ENCODE measurements around the gene ASPG.

Gene ASPG

GRCh38 chr14:104085032-104085888 is at the start of gene ASPG:
Gene ASPG, plus strand, starts transcription at chr14:104085700. Its CDS starts 71 bp downstream, at chr14:104085771.
- DNase-seq = no peak

- no peak for DNase-seq
Observed at GRCh38 chr14:104036212-104036611, 49.3 kb upstream of the ASPG start.

GRCh38 chr14:104037074-104037473 is 48.4 kb upstream of the ASPG start:
- DNase-seq = no peak

DNA sequence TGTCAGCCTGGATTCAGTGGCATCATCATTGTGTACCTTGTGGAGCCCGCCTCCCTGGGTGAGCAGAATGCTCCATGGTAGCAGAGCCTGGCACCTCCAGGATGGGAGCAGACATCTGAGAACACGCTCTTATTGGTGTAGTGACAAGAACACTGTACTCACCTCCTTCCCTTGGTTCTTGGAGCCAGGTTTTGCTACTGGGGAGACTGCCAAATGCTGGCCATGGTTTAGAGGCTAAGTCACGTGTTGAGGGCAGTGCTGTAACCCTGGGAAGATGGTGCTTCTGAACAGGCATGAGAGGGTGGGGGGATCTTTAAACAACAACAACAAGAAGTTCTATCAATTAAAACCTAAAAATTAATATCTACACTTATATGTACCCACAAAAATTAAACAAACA is 47.6 kb upstream of the ASPG start:
- no peak for DNase-seq

DNA sequence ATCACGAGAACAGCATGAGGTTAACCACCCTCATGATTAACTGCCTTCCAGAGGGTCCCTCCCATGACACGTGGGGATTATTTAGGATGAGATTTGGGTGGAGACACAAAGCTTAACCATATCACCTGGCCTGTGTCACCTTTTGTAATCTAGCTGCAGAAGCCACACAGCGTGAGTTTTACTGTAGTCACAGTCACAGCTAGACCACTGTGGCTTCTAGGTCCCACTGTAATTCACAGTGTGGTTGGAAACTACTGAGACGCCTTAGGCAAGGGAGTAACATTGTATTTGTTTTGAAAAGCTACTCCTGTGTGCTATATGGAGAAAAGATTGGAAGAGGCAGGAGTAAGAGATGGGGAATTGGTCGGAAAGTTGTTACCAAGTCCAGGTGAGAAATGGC is 46.3 kb upstream of the ASPG start:
- DNase-seq = no peak

DNA sequence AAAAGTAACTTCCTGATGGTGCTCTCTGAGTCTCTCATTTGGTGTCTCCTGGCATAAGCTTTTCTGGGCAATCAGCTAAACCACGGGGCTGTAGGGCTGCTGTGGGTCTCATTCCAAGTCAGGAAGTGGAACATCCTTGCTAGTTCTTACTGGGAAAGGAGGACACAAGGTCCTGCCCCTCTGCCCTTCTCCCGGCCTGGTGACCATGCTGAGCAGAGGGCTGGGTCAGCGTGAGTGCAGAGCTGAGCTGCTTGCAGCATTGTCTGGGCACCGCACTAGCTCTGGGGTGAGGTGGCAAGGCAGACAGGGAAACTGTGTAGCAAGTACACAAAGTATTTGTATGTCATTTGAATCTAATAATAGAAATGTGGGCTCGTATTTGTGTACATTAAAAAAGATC is 45.0 kb upstream of the ASPG start:
- DNase-seq = no peak

DNA sequence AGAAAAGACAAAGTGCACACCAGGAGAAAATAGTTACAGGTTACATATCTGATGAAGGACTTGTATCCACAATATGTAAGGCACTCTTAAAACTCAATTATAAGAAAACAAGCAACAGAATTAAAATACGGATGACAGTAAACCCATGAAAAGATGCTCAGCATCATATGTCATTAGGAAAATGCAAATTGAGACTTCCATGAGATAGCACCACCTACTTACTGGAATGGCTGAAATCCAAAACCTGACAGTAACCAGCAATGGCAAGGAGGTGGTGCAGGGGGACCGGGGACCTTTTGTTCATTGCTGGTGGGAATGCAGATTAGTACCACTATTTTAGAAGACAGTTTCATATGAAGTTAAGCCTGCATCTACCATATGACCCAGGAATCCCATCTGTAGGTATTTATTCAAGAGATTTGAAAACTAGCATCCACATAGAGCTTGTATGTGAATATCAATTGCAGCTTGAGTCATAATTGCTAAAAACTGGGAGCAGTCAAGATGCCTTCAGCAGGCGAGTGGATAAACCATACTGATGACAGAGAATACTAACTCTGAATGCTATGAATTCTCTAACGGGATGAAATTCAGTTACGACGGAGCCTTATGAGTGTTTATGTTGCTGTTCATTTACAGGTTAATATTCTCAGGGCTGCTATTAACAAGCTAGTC is 43.9 kb upstream of the ASPG start:
- DNase-seq = no peak

DNA sequence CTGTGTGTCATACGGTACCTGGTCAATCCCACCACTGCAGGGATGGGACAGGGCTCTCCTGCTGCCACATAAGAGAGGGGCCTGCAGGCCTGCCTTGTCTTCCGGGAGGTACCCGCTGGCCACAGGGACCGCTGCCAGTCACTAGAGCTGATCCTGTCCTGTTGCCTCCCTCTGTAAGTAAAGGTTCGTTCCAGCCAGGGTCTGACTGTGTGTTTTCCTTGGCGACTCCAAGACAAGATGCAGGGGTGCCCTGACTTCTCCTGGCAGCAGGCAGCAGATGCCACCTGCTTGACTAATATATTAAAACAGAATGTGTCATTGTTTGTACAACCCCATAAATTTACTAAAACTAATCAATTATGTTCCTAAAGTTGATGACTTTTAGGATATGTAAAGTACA is 41.5 kb upstream of the ASPG start:
- DNase-seq = no peak

DNA sequence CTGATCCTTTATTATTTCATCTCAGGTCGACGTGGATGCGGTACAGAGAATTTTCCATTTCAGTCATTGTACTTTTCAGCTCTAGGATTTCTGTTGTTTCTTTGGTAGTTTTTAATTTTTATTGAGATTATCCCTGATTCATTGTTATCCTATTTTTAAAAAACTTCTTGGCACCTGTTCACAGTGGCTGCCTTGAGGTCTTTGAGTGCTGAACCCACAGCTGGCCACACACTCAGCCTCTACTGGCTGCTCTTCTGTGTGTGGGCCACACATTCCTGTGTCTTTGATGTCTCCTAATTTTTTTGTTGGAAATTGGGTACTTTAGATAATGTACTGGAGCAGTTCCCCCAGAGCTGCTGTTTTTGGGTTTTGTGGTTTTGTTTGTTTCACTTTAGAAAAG is 37.7 kb upstream of the ASPG start:
- DNase-seq = no peak

GRCh38 chr14:104048758-104049507 is 36.6 kb upstream of the ASPG start:
- no peak for DNase-seq

GRCh38 chr14:104049576-104050240 is 35.8 kb upstream of the ASPG start:
- DNase-seq = no peak

DNA sequence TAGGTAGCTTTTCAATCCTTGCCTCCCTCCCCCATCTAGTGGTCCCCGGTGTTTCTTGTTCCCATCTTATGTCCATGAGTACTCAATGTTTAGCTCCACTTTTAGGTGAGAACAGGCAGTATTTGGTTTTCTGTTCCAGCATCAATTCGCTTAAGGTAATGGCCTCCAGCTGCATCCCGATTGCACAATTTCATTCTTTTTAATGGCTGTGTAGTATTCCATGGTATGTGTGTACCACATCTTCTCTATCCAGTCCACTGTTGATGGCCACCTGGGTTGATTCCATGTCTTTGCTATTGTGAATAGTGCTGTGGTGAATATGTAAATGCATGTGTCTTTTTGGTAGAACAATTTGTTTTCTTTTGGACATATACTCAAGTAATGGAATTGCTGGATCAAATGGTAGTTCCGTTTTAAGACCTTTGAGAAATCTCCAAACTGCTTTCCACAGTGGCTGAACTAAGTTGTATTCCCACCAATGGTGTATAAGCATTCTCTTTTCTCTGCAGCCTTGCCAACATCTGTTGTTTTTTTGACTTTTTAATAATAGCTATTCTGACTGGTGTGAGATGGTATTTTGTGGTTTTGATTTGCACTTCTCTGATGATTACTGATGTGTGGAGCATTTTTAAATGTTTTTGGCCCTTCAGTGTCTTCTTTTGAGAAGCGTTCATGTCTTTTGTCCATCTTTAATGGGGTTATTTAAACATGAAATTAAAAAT is 34.2 kb upstream of the ASPG start:
- no peak for DNase-seq

DNA sequence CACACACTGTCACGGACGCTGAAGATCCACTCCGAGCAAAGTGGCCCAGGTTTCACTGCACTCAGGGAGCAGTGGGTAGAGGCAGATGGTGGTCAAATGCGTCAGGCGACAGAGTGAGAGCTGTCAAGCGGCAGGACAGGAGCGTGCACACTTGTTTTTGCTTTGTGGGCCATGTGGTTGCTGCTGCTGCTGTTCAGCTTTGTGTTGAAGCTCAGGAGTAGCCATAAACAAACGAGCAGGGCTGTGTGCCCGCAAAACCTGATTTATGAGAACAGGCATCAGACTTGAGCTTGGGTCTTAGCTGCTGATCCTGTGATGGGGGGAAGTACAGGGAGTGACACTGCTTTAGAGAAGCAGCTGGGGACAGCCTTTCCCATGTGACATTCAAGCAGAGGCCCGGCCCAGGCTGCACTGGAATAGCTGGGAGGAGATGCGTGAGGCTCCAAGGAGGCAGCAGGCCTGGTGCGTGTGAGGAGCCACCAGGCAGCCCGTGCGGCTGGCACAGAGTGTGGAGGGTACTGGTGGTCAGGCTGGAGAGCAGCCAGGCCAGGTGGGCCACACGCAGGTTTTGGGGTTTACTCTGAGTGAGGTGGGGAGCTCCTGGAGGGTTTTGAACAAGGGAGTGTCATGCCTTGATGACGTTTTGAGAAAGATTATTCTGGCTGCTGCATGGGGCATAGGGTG is 31.1 kb upstream of the ASPG start:
- DNase-seq = no peak

DNA sequence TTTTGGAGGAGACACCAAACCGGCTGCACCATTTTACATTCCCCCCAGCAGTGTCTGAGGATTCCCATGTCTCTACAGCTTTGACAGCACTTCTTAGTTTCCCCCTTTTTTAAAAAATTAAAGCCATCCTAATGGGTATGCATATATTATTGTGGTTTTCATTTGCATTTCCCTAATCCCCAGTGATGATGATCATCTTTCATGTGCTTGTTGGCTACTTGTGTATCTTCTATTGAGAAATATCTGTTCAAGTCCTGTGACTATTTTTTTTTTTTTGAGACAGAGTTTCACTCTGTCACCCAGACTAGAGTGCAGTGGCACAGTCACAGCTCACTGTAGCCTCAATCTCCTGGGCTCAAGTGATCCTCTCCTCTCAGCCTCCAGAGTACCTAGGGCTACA is 23.2 kb upstream of the ASPG start:
- DNase-seq = no peak

DNA sequence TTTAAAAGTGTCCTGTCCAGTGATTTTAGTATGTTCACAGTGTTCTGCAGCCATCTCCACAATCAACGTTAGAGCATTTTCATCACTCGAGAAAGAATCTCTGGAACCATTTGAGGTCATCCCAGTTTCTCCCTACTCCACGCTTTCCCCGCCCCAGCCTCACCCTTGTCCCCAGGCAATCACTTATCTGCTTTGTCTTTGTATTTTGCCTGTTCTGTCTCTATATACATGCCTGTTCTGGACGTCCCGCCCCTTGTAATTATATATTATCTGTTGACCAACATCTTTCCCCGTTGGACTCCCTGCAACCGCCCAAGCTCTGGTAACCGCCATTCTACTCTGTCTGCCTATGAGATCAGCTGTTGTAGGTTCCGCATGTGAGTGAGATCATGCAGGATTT is 21.5 kb upstream of the ASPG start:
- DNase-seq = no peak

DNA sequence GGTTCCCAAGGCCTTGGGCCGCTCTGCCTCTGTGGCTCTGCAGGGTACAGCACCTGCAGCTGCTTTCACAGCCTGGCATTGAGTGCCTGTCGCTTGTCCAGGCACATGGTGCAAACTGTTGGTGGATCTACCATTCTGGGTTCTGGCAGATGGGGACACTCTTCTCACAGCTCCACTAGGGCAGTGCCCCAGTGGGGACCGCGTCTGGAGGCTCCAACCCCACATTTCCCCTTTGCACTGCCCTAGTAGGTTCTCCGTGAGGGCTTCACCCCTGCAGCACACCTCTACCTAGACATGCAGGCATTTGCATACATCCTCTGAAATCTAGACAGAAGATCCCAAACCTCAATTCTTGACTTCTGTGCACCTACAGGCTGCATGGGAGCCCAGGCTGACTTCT is 19.2 kb upstream of the ASPG start:
- DNase-seq = no peak

- DNase-seq = no peak
Observed at GRCh38 chr14:104066719-104067295, 18.7 kb upstream of the ASPG start.

GRCh38 chr14:104069541-104069940 is 16.0 kb upstream of the ASPG start:
- DNase-seq = no peak

GRCh38 chr14:104072586-104072985 is 12.9 kb upstream of the ASPG start:
- DNase-seq = no peak

- no peak for DNase-seq
Observed at GRCh38 chr14:104073764-104074163, 11.7 kb upstream of the ASPG start.

DNA sequence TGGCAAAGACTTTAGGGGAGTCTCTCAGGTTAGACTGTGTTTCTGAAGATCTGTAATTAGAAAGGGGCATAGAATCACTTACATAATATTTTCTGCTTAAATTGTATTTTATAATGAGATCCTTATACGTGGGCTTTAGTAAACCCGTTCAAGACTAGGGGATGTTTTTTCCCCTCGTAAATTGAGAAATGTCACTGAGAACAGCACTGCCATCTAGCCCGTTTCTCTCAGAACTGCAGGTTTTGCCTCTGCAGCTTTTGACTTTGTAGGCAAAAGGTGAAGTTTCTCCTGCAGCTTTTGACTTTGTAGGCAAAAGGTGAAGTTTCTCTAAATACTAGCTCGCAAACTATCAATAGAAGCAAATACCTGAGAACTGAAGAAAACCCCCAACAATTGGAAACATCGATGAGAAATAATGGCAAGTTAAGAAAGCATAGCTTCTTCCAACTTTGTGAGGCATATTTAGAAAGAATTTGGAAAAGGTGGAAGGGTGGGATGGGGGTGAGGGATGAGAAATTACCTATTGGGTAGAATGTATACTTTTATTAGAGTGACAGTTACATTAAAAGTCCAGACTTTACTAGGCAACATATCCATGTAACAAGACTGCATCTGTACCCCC is 9.9 kb upstream of the ASPG start:
- DNase-seq = no peak
